ENCODE data around the gene TWSG1. TPM values are rescaled to one million over a fixed set of nuclear protein-coding genes. Genes with fewer than 3 reads are reported as not detected.

The TWSG1 gene
- total RNA-seq, result 45.4 TPM

DNA sequence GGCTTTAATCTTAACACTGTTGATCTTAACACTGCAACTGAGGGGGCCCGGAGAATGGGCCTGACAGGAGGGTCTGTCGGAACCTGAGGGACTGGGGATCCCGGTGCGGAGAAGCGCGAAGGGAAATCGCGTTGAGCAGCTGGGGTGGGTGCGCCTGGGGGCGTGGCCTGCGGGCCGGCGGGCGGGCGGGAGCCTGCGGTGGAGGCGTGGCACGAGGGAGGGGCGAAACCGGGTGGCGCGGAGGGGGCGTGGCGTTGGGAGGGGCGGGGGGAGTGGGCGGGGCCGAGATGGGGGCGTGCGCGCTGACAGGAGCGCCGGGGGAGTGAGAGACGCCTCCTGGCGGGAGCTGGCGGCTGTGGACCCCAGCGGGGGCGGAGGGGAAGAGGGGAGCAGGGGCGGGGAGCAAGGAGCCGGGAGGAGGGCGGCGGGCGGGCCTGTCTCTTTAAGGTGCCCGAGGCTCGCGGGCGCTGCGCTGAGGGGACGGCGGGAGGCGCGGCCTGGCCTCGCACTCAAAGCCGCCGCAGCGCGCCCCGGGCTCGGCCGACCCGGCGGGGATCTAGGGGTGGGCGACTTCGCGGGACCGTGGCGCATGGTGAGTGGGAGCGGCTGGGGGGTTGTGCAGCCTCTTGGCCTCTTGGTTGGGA lies at the start of gene TWSG1:
Gene TWSG1 (plus strand): TSS at position 445 of the 644 bp plus-strand sequence. CDS start 2,457 bp downstream, outside the sequence.
- H3K4me3 ChIP-seq, result peak within 1 kb of the TSS; percentile 75 to 94
- DNase-seq (ENCODE audit: extremely low spot score in 2 of 2), result peak in 1 of 2 donors; percentile 95
- peaks cover 0 to 2% of the 10 kb centered on the region in 2 donors for H3K36me3 ChIP-seq
- H3K4me1 ChIP-seq, result peaks cover 20% of the 10 kb centered on the region
- intact Hi-C loops (cut with DNase I), result loop anchor here (10.0 kb wide), 1 partner anchor 140 kb away; the partner anchor contains the start of gene RALBP1
- no peaks in the 10 kb centered on the region for H3K27me3 ChIP-seq
- H3K27ac ChIP-seq, result peak within 1 kb of the TSS; percentile 94
- TF ChIP-seq POLR2A (IDR thresholded peaks at IDR 0.05) (peak in 1 of 2 donors; percentile 79), POLR2AphosphoS5 (IDR thresholded peaks at IDR 0.05; ENCODE audit: insufficient read depth in 1 of 2, low read depth in 1 of 2) (peak; percentile 3 to 76)
- TF ChIP-seq, protein P1, sequence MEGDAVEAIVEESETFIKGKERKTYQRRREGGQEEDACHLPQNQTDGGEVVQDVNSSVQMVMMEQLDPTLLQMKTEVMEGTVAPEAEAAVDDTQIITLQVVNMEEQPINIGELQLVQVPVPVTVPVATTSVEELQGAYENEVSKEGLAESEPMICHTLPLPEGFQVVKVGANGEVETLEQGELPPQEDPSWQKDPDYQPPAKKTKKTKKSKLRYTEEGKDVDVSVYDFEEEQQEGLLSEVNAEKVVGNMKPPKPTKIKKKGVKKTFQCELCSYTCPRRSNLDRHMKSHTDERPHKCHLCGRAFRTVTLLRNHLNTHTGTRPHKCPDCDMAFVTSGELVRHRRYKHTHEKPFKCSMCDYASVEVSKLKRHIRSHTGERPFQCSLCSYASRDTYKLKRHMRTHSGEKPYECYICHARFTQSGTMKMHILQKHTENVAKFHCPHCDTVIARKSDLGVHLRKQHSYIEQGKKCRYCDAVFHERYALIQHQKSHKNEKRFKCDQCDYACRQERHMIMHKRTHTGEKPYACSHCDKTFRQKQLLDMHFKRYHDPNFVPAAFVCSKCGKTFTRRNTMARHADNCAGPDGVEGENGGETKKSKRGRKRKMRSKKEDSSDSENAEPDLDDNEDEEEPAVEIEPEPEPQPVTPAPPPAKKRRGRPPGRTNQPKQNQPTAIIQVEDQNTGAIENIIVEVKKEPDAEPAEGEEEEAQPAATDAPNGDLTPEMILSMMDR (IDR thresholded peaks at IDR 0.05), result peak in 1 of 3 experiments; percentile 33
- H3K9me3 ChIP-seq, result no peaks in the 10 kb centered on the region

DNA sequence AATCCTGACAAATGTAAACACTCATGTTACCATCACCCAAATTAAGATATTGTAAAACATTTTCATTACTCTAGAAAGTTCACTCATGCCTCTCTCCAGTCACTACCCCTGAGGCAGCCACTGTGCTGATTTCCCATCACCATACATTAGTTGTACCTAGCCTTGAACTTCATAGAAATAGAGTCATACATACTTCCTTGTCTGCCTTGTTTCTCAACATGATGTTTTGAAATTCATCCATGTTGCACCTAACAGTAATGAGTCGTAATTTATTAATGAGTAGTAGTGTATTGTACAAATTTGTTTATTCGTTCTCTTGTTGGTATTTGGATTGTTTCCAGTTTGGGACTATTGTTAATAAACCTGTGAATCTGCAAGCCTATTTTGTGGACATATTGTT lies 49.0 kb upstream of the TWSG1 start:
- intact Hi-C loops (cut with DNase I), result no loop called here

DNA sequence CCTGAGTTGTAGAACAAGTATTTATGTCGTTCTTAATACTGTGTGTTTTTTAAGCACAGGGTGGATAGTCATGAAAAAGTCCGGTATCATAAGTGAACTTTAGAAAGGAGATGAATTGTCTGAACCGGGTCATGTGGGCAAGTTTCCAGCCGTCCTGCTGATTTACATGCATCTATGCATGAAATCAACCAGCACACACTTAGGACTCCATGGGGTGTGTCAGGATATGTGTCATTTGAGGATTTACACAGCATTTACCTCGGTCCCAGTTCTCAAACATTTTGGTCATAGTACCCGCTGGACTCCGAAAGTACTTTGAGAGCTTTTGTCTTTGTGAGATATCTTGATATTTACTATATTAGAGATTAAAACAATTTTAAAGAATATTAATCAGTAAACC lies 47.5 kb upstream of the TWSG1 start:
- intact Hi-C loops (cut with DNase I), result no loop called here

More for the DNA sequence above, 49.0 kb upstream of the TWSG1 start:
- Histone ChIP-seq H3K36me3 (no peaks in the 10 kb centered on the region), H3K9me3 (no peaks in the 10 kb centered on the region), H3K4me1 (no peaks in the 10 kb centered on the region), H3K27ac (no peak overlapping the region), H3K4me3 (no peak overlapping the region), H3K27me3 (no peaks in the 10 kb centered on the region)
- DNase-seq (ENCODE audit: extremely low spot score in 2 of 2), result no peak
- TF ChIP-seq POLR2AphosphoS5 (IDR thresholded peaks at IDR 0.05; ENCODE audit: insufficient read depth in 1 of 2, low read depth in 1 of 2) (no peak), POLR2A (IDR thresholded peaks at IDR 0.05) (no peak)
- TF ChIP-seq, protein P1 (IDR thresholded peaks at IDR 0.05), result no peak

DNA sequence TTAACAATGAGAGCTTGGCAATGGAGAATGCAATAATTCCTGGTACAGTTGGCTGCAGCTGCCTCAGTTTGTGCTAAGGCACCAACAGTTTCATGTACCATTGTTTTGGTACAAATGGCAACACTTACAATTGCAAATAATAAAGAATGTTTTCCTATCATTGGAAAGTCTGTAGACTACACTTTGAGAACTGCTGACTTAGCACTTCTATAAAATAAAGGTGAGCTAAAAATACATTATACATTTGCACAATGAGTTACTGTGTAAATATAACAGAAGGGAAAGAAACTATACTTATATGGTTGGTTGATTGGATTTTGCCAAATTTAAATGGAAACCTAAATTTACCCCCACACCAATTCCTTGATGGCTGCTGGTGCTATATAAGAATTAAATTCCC lies 44.9 kb upstream of the TWSG1 start:
- Histone ChIP-seq H3K27ac (no peak overlapping the region), H3K9me3 (no peaks in the 10 kb centered on the region), H3K4me1 (no peaks in the 10 kb centered on the region), H3K36me3 (no peaks in the 10 kb centered on the region), H3K27me3 (no peaks in the 10 kb centered on the region), H3K4me3 (no peak overlapping the region)
- no peak for DNase-seq (ENCODE audit: extremely low spot score in 2 of 2)
- TF ChIP-seq POLR2A (IDR thresholded peaks at IDR 0.05) (no peak), POLR2AphosphoS5 (IDR thresholded peaks at IDR 0.05; ENCODE audit: insufficient read depth in 1 of 2, low read depth in 1 of 2) (no peak)
- TF ChIP-seq, protein P1 (IDR thresholded peaks at IDR 0.05), result no peak
- intact Hi-C loops (cut with DNase I), result no loop called here

More for the DNA sequence above, 47.5 kb upstream of the TWSG1 start:
- Histone ChIP-seq H3K36me3 (no peaks in the 10 kb centered on the region), H3K27me3 (no peaks in the 10 kb centered on the region), H3K27ac (no peak overlapping the region), H3K4me1 (no peaks in the 10 kb centered on the region), H3K4me3 (no peak overlapping the region), H3K9me3 (no peaks in the 10 kb centered on the region)
- TF ChIP-seq POLR2AphosphoS5 (IDR thresholded peaks at IDR 0.05; ENCODE audit: insufficient read depth in 1 of 2, low read depth in 1 of 2), result no peak
- no peak for DNase-seq (ENCODE audit: extremely low spot score in 2 of 2)

DNA sequence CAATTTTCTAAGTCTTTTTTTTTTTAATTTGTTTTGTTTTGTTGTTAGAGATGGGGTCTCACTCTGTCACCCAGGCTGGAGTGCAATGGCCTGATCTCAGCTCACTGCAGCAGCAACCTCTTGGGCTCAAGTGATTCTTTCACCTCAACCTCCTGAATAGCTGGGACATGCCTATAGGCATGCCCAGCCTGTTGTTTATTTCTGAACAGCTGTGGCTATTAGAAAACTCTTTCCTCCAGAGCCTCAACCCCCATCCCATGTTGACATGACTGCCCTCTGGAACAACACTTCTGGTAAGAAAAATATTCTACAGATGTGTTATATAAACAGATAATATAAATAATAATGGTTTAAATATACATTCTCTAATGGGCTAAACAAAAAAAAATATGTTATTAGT lies 44.4 kb upstream of the TWSG1 start:
- TF ChIP-seq POLR2AphosphoS5 (IDR thresholded peaks at IDR 0.05; ENCODE audit: insufficient read depth in 1 of 2, low read depth in 1 of 2) (no peak), POLR2A (IDR thresholded peaks at IDR 0.05) (no peak)
- TF ChIP-seq, protein P1 (IDR thresholded peaks at IDR 0.05), result no peak
- Histone ChIP-seq H3K4me1 (no peaks in the 10 kb centered on the region), H3K4me3 (no peak overlapping the region), H3K36me3 (no peaks in the 10 kb centered on the region), H3K9me3 (no peaks in the 10 kb centered on the region), H3K27ac (no peak overlapping the region), H3K27me3 (no peaks in the 10 kb centered on the region)
- intact Hi-C loops (cut with DNase I), result no loop called here
- DNase-seq (ENCODE audit: extremely low spot score in 2 of 2), result no peak

All from vagina (tissue), 2 donors.